HL-60 (cell line): ENCODE data around the gene SLC6A13.

Source experiments
- CTCF ChIP-seq: IDR thresholded peaks from one replicate; pipeline ENCODE4 v1.5.1; 2011; ENCODE audit warnings: low read length, control low read depth, inconsistent platforms; ENCODE audit not compliant: insufficient read depth
- GABPA ChIP-seq: IDR thresholded peaks from 2 replicates; pipeline ENCODE4 v1.6.1; 2012; ENCODE audit warnings: low read depth

GRCh38 chr12:247271-247670, 15.4 kb downstream of the SLC6A13 start:
- TF ChIP-seq CTCF: no peak
- no peak for TF ChIP-seq GABPA
